IMR-90 (cell line): Measurements from ENCODE around the gene PIGBOS1. TPM values are rescaled to one million over a fixed set of nuclear protein-coding genes. Genes with fewer than 3 reads are reported as not detected.

Source experiments
- ATAC-seq: fragments of 200-7000 bp; cut with Tn5 transposase; 2 replicates; pipeline ENCODE4 v1.9.1; 2020; ENCODE audit warnings: low read depth, mild to moderate bottlenecking, moderate library complexity
- BruUV-seq: library from RNA; stranded (reverse); fragments of 400-500 nt; replicated peaks from 2 replicates; lab custom pipeline; 2021; lab: Mats Ljungman, UMichigan
- CTCF ChIA-PET: fragments of 300-600 bp; formaldehyde crosslinking; extraction: SDS; loops from one replicate; lab custom pipeline; 2021; ENCODE audit warnings: antibody characterized with exemption; lab: Yijun Ruan, JAX
- POLR2A ChIA-PET: fragments of 300-600 bp; sonication (Branson Sonifier 250); formaldehyde crosslinking; loops from one replicate; lab custom pipeline; 2022; ENCODE audit warnings: antibody characterized with exemption; ENCODE audit not compliant: unreplicated experiment; lab: Charles Lee
- DNase-seq: peaks from one replicate; pipeline ENCODE4 v3.0.0; 2013
- H2AFZ ChIP-seq: replicated peaks from 2 replicates; pipeline ENCODE3; 2013; ENCODE audit warnings: low read length, mild to moderate bottlenecking; ENCODE audit not compliant: poor library complexity
- H2AK5ac ChIP-seq: 2 replicates; pipeline ENCODE4 v1.6.1; 2013; ENCODE audit warnings: low read depth, low read length, inconsistent platforms
- H2AK9ac ChIP-seq: replicated peaks from 2 replicates; pipeline ENCODE3; 2013; ENCODE audit warnings: mild to moderate bottlenecking, low read depth, low read length, moderate library complexity; ENCODE audit not compliant: poor library complexity
- H2BK120ac ChIP-seq: 2 replicates; pipeline ENCODE4 v1.6.1; 2013; ENCODE audit warnings: low read depth, low read length, inconsistent platforms
- H2BK15ac ChIP-seq: 3 replicates; pipeline ENCODE4 v1.6.1; 2013; ENCODE audit warnings: low read depth, low read length, inconsistent platforms
- H2BK20ac ChIP-seq: 2 replicates; pipeline ENCODE4 v1.6.1; 2013; ENCODE audit warnings: low read depth, mild to moderate bottlenecking, inconsistent platforms, low read length, moderate library complexity
- H2BK5ac ChIP-seq: 2 replicates; pipeline ENCODE4 v1.6.1; 2013; ENCODE audit warnings: mild to moderate bottlenecking, low read depth, low read length, inconsistent platforms; ENCODE audit not compliant: poor library complexity, severe bottlenecking
- H3K14ac ChIP-seq: replicated peaks from 2 replicates; pipeline ENCODE4 v1.6.1; 2013; ENCODE audit warnings: low read depth, low read length, inconsistent platforms
- H3K18ac ChIP-seq: 2 replicates; pipeline ENCODE4 v1.6.1; 2013; ENCODE audit warnings: low read depth, low read length, control low read depth
- H3K23ac ChIP-seq: 2 replicates; pipeline ENCODE4 v1.6.1; 2013; ENCODE audit warnings: low read depth, low read length, inconsistent platforms
- H3K27ac ChIP-seq: 2 replicates; pipeline ENCODE4 v1.5.1; 2013; ENCODE audit warnings: mild to moderate bottlenecking, control low read depth, low read length; ENCODE audit not compliant: insufficient read depth
- H3K27me3 ChIP-seq: 2 replicates; pipeline ENCODE4 v1.6.1; 2013; ENCODE audit warnings: low read length; ENCODE audit not compliant: control insufficient read depth, insufficient read depth
- H3K36me3 ChIP-seq: 2 replicates; pipeline ENCODE4 v1.6.1; 2013; ENCODE audit warnings: low read length, mixed read lengths; ENCODE audit not compliant: control insufficient read depth, insufficient read depth
- H3K4ac ChIP-seq: 2 replicates; pipeline ENCODE4 v1.6.1; 2013; ENCODE audit warnings: low read depth, low read length, inconsistent platforms
- H3K4me1 ChIP-seq: 2 replicates; pipeline ENCODE4 v1.6.1; 2013; ENCODE audit warnings: low read length, mixed read lengths; ENCODE audit not compliant: control insufficient read depth, insufficient read depth
- H3K4me2 ChIP-seq: 2 replicates; pipeline ENCODE4 v1.6.1; 2013; ENCODE audit warnings: low read depth, mild to moderate bottlenecking, control low read depth, low read length, moderate library complexity
- H3K4me3 ChIP-seq: 2 replicates; pipeline ENCODE4 v1.5.1; 2013; ENCODE audit warnings: low read depth, mild to moderate bottlenecking, control low read depth, low read length, moderate library complexity; ENCODE audit not compliant: insufficient read depth
- H3K56ac ChIP-seq: 2 replicates; pipeline ENCODE4 v1.6.1; 2013; ENCODE audit warnings: low read length, inconsistent platforms; ENCODE audit not compliant: insufficient read depth; ENCODE audit errors: extremely low read depth
- H3K79me1 ChIP-seq, 2 experiments: 2 replicates each; pipeline ENCODE4 v1.6.1; 2013; ENCODE audit warnings: low read length in 2 of 2, inconsistent platforms in 1 of 2, low read depth in 1 of 2
- H3K9ac ChIP-seq: 2 replicates; pipeline ENCODE4 v1.6.1; 2013; ENCODE audit warnings: low read depth, low read length, control low read depth
- H3K9me1 ChIP-seq: 2 replicates; pipeline ENCODE4 v1.6.1; 2013; ENCODE audit warnings: low read length, inconsistent platforms; ENCODE audit not compliant: insufficient read depth
- H3K9me3 ChIP-seq: 2 replicates; pipeline ENCODE4 v1.6.1; 2013; ENCODE audit warnings: low read length; ENCODE audit not compliant: control insufficient read depth, insufficient read depth
- H4K20me1 ChIP-seq: 2 replicates; pipeline ENCODE4 v1.6.1; 2013; ENCODE audit warnings: low read length, inconsistent platforms; ENCODE audit not compliant: insufficient read depth
- H4K5ac ChIP-seq: 2 replicates; pipeline ENCODE4 v1.6.1; 2013; ENCODE audit warnings: mild to moderate bottlenecking, low read depth, low read length, control low read depth
- H4K8ac ChIP-seq, 2 experiments: 2 replicates each; pipeline ENCODE4 v1.6.1; 2013; ENCODE audit warnings: low read depth in 2 of 2, low read length in 2 of 2, control low read depth in 1 of 2, inconsistent platforms in 1 of 2
- H4K91ac ChIP-seq: 2 replicates; pipeline ENCODE4 v1.6.1; 2013; ENCODE audit warnings: low read depth, low read length, inconsistent platforms; ENCODE audit not compliant: insufficient read depth
- CEBPB ChIP-seq: IDR thresholded peaks from 2 replicates; pipeline ENCODE4 v1.6.1; 2012; ENCODE audit warnings: low read depth, low read length, improper control_type of control experiment
- CTCF ChIP-seq: conservative IDR thresholded peaks from 2 replicates; pipeline ENCODE4 v1.5.1; 2012; ENCODE audit warnings: mild to moderate bottlenecking, low read depth, low read length, improper control_type of control experiment
- SMC3 ChIP-seq: fragments of 150-350 bp; IDR thresholded peaks from 2 replicates; pipeline ENCODE4 v1.6.1; 2016; ENCODE audit warnings: low read depth, mild to moderate bottlenecking, antibody characterized with exemption, low read length, moderate library complexity
- dilution Hi-C: fragments of 300-500 bp; cut with HindIII; formaldehyde crosslinking; loops from one replicate; pipeline ENCODE4 v1.14.3; 2018; ENCODE audit warnings: low sequenced_read_pairs; ENCODE audit not compliant: unreplicated experiment
- in situ Hi-C: fragments of 300-500 bp; cut with MboI; formaldehyde crosslinking; loops from 3 replicates; pipeline ENCODE4 v1.14.3; 2019; ENCODE audit warnings: low sequenced_read_pairs, inconsistent platforms, mixed read lengths
- intact Hi-C: fragments of 100-400 bp; cut with micrococcal nuclease; formaldehyde crosslinking; loops from 2 replicates; pipeline ENCODE4 v1.10.0; 2022
- polyA plus RNA-seq, 3 experiments: library from polyadenylated mRNA; depleted of rRNA; stranded (reverse); fragments of >200 nt; gene quantifications; 2 replicates each; pipeline ENCODE4 v1.2.3, GENCODE V29; 2012; ENCODE audit warnings: low replicate concordance in 1 of 3
- total RNA-seq: library from RNA; depleted of rRNA; stranded (reverse); fragments of >200 nt; gene quantifications from 2 replicates; pipeline ENCODE4 v1.2.3, GENCODE V29; 2012

The PIGBOS1 gene
- total and polyA plus RNA-seq, 2 of the 4 experiments (the other 2 are of a cell fraction): 11.7 to 12.7 TPM

- no peaks in the 10 kb centered on the region for H3K9me1 ChIP-seq
- H2BK5ac ChIP-seq: no peak overlapping the region
- H3K79me1 ChIP-seq: no peaks in the 10 kb centered on the region
- H4K20me1 ChIP-seq: no peaks in the 10 kb centered on the region
- H2AFZ ChIP-seq: no peak overlapping the region
- no peak overlapping the region for H3K23ac ChIP-seq
- no peak overlapping the region for H2AK5ac ChIP-seq
- no peak overlapping the region for H4K91ac ChIP-seq
- dilution Hi-C loops: no loop called here
- H2BK20ac ChIP-seq: no peak overlapping the region
- no peak overlapping the region for H2BK15ac ChIP-seq
- no peak for DNase-seq
- no peak for TF ChIP-seq CTCF
- no peak for TF ChIP-seq SMC3
- TF ChIP-seq CEBPB: no peak
- H3K9ac ChIP-seq: no peak overlapping the region
- H3K4me1 ChIP-seq: no peaks in the 10 kb centered on the region
- BruUV-seq: no TSS peak
- no peak overlapping the region for H3K56ac ChIP-seq
- POLR2A ChIA-PET: no interaction called here
- no peak overlapping the region for H3K14ac ChIP-seq
- H3K36me3 ChIP-seq: no peaks in the 10 kb centered on the region
- no peak overlapping the region for H3K27ac ChIP-seq
- H4K8ac ChIP-seq: no peak overlapping the region
- in situ Hi-C loops: loop anchor here (10.0 kb wide), 1 partner anchor 137 kb away; no protein-coding TSS in a partner anchor
- H2AK9ac ChIP-seq: no peak overlapping the region
- no peak overlapping the region for H3K4ac ChIP-seq
- H3K4me2 ChIP-seq: no peak overlapping the region
- no peak for ATAC-seq
- no peak overlapping the region for H3K4me3 ChIP-seq
- intact Hi-C loops: loop anchor here (10.0 kb wide), 1 partner anchor 1213 kb away; no protein-coding TSS in a partner anchor
- H3K9me3 ChIP-seq: no peaks in the 10 kb centered on the region
- no peaks in the 10 kb centered on the region for H3K27me3 ChIP-seq
- no peak overlapping the region for H2BK120ac ChIP-seq
- CTCF ChIA-PET: interaction anchor here (0.6 kb wide), 1 partner anchor 1480 kb away, joined by 3 read pairs; no protein-coding TSS in a partner anchor
- H4K5ac ChIP-seq: no peak overlapping the region
- H3K18ac ChIP-seq: no peak overlapping the region
Measured at GRCh38 chr15:55297315-55297714, 21.6 kb downstream of the PIGBOS1 start.
